CD4-positive, alpha-beta T cell treated with Interleukin-6 at 100 ng/mL for 8 hours (primary cell): ENCODE measurements around the gene SPPL2C.

Experiments
- DNase-seq: peaks from one replicate; pipeline ENCODE4 v3.0.0-alpha.2; 2020; ENCODE audit warnings: mixed read lengths, low spot score

SPPL2C gene

GRCh38 chr17:45886852-45887251 lies 42.2 kb downstream of the SPPL2C start:
- DNase-seq: no peak

- DNase-seq: no peak
These were observed 43.7 kb downstream of the SPPL2C start for GRCh38 chr17:45888392-45888791.

- DNase-seq: no peak
These were observed 44.9 kb downstream of the SPPL2C start for GRCh38 chr17:45889579-45889978.

- no peak for DNase-seq
These were observed 49.0 kb downstream of the SPPL2C start for GRCh38 chr17:45893725-45894021.

- DNase-seq: peak; percentile 75
These were observed 49.5 kb downstream of the SPPL2C start, which contains the start of gene MAPT for GRCh38 chr17:45894022-45894784. MAPT (plus strand) TSS chr17:45894554; CDS start chr17:45962338, 67,784 bp downstream.

GRCh38 chr17:45895304-45895968 lies 50.8 kb downstream of the SPPL2C start:
- DNase-seq: no peak

GRCh38 chr17:45895969-45896785 lies 51.5 kb downstream of the SPPL2C start:
- DNase-seq: no peak
